Activated T-cell treated with anti-CD3 and anti-CD28 coated beads, Interleukin-2, amount 50 U/mL, for 4 hours (primary cell): ENCODE results near the gene PRKCA. TPM values are rescaled to one million over a fixed set of nuclear protein-coding genes. Genes with fewer than 3 reads are reported as not detected.
"Not testable (repeated sequence)": the region's sequence is repeated elsewhere in the genome, so short reads cannot be mapped to it uniquely, and the experiment has no call there.

Experiments
- ATAC-seq, 2 donors: fragments of 200-7000 bp; cut with Tn5 transposase; one replicate each; pipeline ENCODE4 v1.10.0; 2021
- DNase-seq: peaks from one replicate; pipeline ENCODE4 v3.0.0-alpha.2; 2020
- H3K27me3 Mint-ChIP-seq: one replicate; pipeline ENCODE4 v1.8.0; 2021; ENCODE audit warnings: low read depth, mixed read lengths
- H3K36me3 Mint-ChIP-seq: one replicate; pipeline ENCODE4 v1.8.0; 2022; ENCODE audit warnings: mixed read lengths; ENCODE audit not compliant: insufficient read depth
- H3K4me1 Mint-ChIP-seq: one replicate; pipeline ENCODE4 v1.8.0; 2021; ENCODE audit warnings: low read depth, mixed read lengths
- H3K4me3 Mint-ChIP-seq: one replicate; pipeline ENCODE4 v1.8.0; 2021; ENCODE audit warnings: mild to moderate bottlenecking, moderate library complexity, mixed read lengths
- H3K9me3 Mint-ChIP-seq: one replicate; pipeline ENCODE4 v1.8.0; 2021; ENCODE audit warnings: mixed read lengths
- total RNA-seq, 3 donors: library from RNA; stranded (reverse); gene quantifications; one replicate each; pipeline ENCODE4 v1.2.1, GENCODE V29; 2021

The PRKCA gene
- total RNA-seq, 3 donors from 2014 or later: 79.4 to 114 (median 95.3) TPM

- Mint-ChIP-seq H3K4me1 (peaks cover 2% of the 10 kb centered on the region), H3K9me3 (no peaks in the 10 kb centered on the region), H3K36me3 (no peaks in the 10 kb centered on the region), H3K4me3 (no peak overlapping the region), H3K27me3 (no peaks in the 10 kb centered on the region)
- DNase-seq (no peak), ATAC-seq (no peak)
Measured at GRCh38 chr17:66276328-66276937, 26.0 kb upstream of the PRKCA start.

- H3K4me1 Mint-ChIP-seq: peaks cover 2% of the 10 kb centered on the region
- H3K9me3 Mint-ChIP-seq: no peaks in the 10 kb centered on the region
- H3K36me3 Mint-ChIP-seq: no peaks in the 10 kb centered on the region
- DNase-seq (no peak), ATAC-seq (no peak)
- H3K27me3 Mint-ChIP-seq: no peaks in the 10 kb centered on the region
- H3K4me3 Mint-ChIP-seq: no peak overlapping the region
Measured at GRCh38 chr17:66277191-66277590, 25.2 kb upstream of the PRKCA start.

- H3K27me3 Mint-ChIP-seq: no peaks in the 10 kb centered on the region
- no peaks in the 10 kb centered on the region for H3K9me3 Mint-ChIP-seq
- ATAC-seq (no peak), DNase-seq (no peak)
- no peak overlapping the region for H3K4me3 Mint-ChIP-seq
- H3K36me3 Mint-ChIP-seq: no peaks in the 10 kb centered on the region
- peaks cover 22% of the 10 kb centered on the region for H3K4me1 Mint-ChIP-seq
Measured at GRCh38 chr17:66281661-66282369, 20.6 kb upstream of the PRKCA start.

GRCh38 chr17:66283296-66283934 is 19.0 kb upstream of the PRKCA start:
- Mint-ChIP-seq H3K4me1 (peaks cover 33% of the 10 kb centered on the region), H3K27me3 (no peaks in the 10 kb centered on the region), H3K36me3 (no peaks in the 10 kb centered on the region), H3K9me3 (no peaks in the 10 kb centered on the region), H3K4me3 (no peak overlapping the region)
- DNase-seq (no peak), ATAC-seq (no peak)

GRCh38 chr17:66283971-66284370 is 18.4 kb upstream of the PRKCA start:
- no peaks in the 10 kb centered on the region for H3K36me3 Mint-ChIP-seq
- ATAC-seq: no peak
- no peak for DNase-seq
- peaks cover 33% of the 10 kb centered on the region for H3K4me1 Mint-ChIP-seq
- H3K27me3 Mint-ChIP-seq: no peaks in the 10 kb centered on the region
- H3K9me3 Mint-ChIP-seq: no peaks in the 10 kb centered on the region
- H3K4me3 Mint-ChIP-seq: no peak overlapping the region

GRCh38 chr17:66285149-66285548 is 17.3 kb upstream of the PRKCA start:
- ATAC-seq (no peak), DNase-seq (no peak)
- peaks cover 34% of the 10 kb centered on the region for H3K4me1 Mint-ChIP-seq
- no peaks in the 10 kb centered on the region for H3K27me3 Mint-ChIP-seq
- no peaks in the 10 kb centered on the region for H3K36me3 Mint-ChIP-seq
- H3K4me3 Mint-ChIP-seq: no peak overlapping the region
- no peaks in the 10 kb centered on the region for H3K9me3 Mint-ChIP-seq

GRCh38 chr17:66287911-66288310 is 14.5 kb upstream of the PRKCA start:
- Mint-ChIP-seq H3K4me3 (no peak overlapping the region), H3K36me3 (no peaks in the 10 kb centered on the region), H3K9me3 (no peaks in the 10 kb centered on the region), H3K27me3 (no peaks in the 10 kb centered on the region), H3K4me1 (peaks cover 36% of the 10 kb centered on the region)
- DNase-seq: no peak
- no peak for ATAC-seq

- Mint-ChIP-seq H3K4me1 (peaks cover 25% of the 10 kb centered on the region), H3K36me3 (no peaks in the 10 kb centered on the region), H3K9me3 (no peaks in the 10 kb centered on the region), H3K27me3 (no peaks in the 10 kb centered on the region), H3K4me3 (no peak overlapping the region)
- DNase-seq (no peak), ATAC-seq (no peak)
Measured at GRCh38 chr17:66290101-66290722, 12.2 kb upstream of the PRKCA start.

GRCh38 chr17:66292353-66292752 is 10.1 kb upstream of the PRKCA start:
- DNase-seq: no peak
- H3K36me3 Mint-ChIP-seq: no peaks in the 10 kb centered on the region
- H3K4me1 Mint-ChIP-seq: peaks cover 9% of the 10 kb centered on the region
- H3K9me3 Mint-ChIP-seq: no peaks in the 10 kb centered on the region
- no peak for ATAC-seq
- no peak overlapping the region for H3K4me3 Mint-ChIP-seq
- no peaks in the 10 kb centered on the region for H3K27me3 Mint-ChIP-seq

- DNase-seq: no peak
- H3K4me3 Mint-ChIP-seq: no peak overlapping the region
- no peaks in the 10 kb centered on the region for H3K36me3 Mint-ChIP-seq
- H3K4me1 Mint-ChIP-seq: peaks cover 16% of the 10 kb centered on the region
- no peaks in the 10 kb centered on the region for H3K9me3 Mint-ChIP-seq
- H3K27me3 Mint-ChIP-seq: no peaks in the 10 kb centered on the region
- ATAC-seq: no peak
Measured at GRCh38 chr17:66296289-66296725, 6.1 kb upstream of the PRKCA start.

GRCh38 chr17:66297443-66297842 is 5.0 kb upstream of the PRKCA start:
- not testable (repeated sequence) for H3K9me3 Mint-ChIP-seq, H3K36me3 Mint-ChIP-seq, H3K27me3 Mint-ChIP-seq, ATAC-seq, DNase-seq, H3K4me3 Mint-ChIP-seq
- H3K4me1 Mint-ChIP-seq: peaks cover 21% of the 10 kb centered on the region

- Mint-ChIP-seq H3K9me3 (no peaks in the 10 kb centered on the region), H3K27me3 (no peaks in the 10 kb centered on the region), H3K4me1 (peaks cover 29% of the 10 kb centered on the region), H3K36me3 (peaks cover 2% of the 10 kb centered on the region), H3K4me3 (no peak overlapping the region)
- no peak for DNase-seq
- ATAC-seq: no peak
Measured at GRCh38 chr17:66299711-66300110, 2.7 kb upstream of the PRKCA start.

GRCh38 chr17:66300956-66301355 is 1.5 kb upstream of the PRKCA start:
- DNase-seq (no peak), ATAC-seq (no peak)
- Mint-ChIP-seq H3K4me1 (peaks cover 31% of the 10 kb centered on the region), H3K27me3 (no peaks in the 10 kb centered on the region), H3K9me3 (no peaks in the 10 kb centered on the region), H3K36me3 (peaks cover 4% of the 10 kb centered on the region), H3K4me3 (peak overlapping the region; percentile 92)

- peaks cover 7% of the 10 kb centered on the region for H3K36me3 Mint-ChIP-seq
- no peaks in the 10 kb centered on the region for H3K9me3 Mint-ChIP-seq
- DNase-seq (no peak), ATAC-seq (no peak)
- peaks cover 34% of the 10 kb centered on the region for H3K4me1 Mint-ChIP-seq
- no peaks in the 10 kb centered on the region for H3K27me3 Mint-ChIP-seq
- peak overlapping the region; percentile 92 for H3K4me3 Mint-ChIP-seq
Measured at GRCh38 chr17:66301367-66301863, 998 bp upstream of the PRKCA start.
